Karpas-422 (cell line): ENCODE data around the gene ATP8B4. TPM values are rescaled to one million over a fixed set of nuclear protein-coding genes. Genes with fewer than 3 reads are reported as not detected.

Source experiments
- DNase-seq: peaks from one replicate; pipeline ENCODE4 v3.0.0-alpha.2; 2015
- H2AFZ ChIP-seq: fragments of 200-600 bp; sonication (generic); 2 replicates; pipeline ENCODE4 v1.6.1; 2014; ENCODE audit warnings: antibody characterized with exemption, low read length, mixed read lengths
- H3K27ac ChIP-seq: fragments of 200-600 bp; sonication (generic); 2 replicates; pipeline ENCODE4 v1.5.1; 2014; ENCODE audit warnings: mild to moderate bottlenecking, low read length, moderate library complexity
- H3K27me3 ChIP-seq: fragments of 200-600 bp; sonication (generic); 2 replicates; pipeline ENCODE4 v1.6.1; 2014; ENCODE audit warnings: low read length, mixed read lengths
- H3K36me3 ChIP-seq: fragments of 200-600 bp; sonication (generic); 2 replicates; pipeline ENCODE4 v1.6.1; 2014; ENCODE audit warnings: low read length, mixed read lengths; ENCODE audit not compliant: insufficient read depth
- H3K4me1 ChIP-seq: fragments of 200-600 bp; sonication (generic); 2 replicates; pipeline ENCODE4 v1.6.1; 2014; ENCODE audit warnings: mild to moderate bottlenecking, low read length, mixed read lengths
- H3K4me2 ChIP-seq: fragments of 200-600 bp; sonication (generic); 2 replicates; pipeline ENCODE4 v1.6.1; 2014; ENCODE audit warnings: low read length, low read depth, mild to moderate bottlenecking; ENCODE audit not compliant: poor library complexity, severe bottlenecking
- H3K4me3 ChIP-seq: fragments of 200-600 bp; sonication (generic); 2 replicates; pipeline ENCODE4 v1.5.1; 2014; ENCODE audit warnings: mild to moderate bottlenecking, antibody characterized with exemption, low read length, mixed read lengths
- H3K79me2 ChIP-seq: fragments of 200-600 bp; sonication (generic); 2 replicates; pipeline ENCODE4 v1.6.1; 2014; ENCODE audit warnings: mild to moderate bottlenecking, low read length, mixed read lengths
- H3K9ac ChIP-seq: fragments of 200-600 bp; sonication (generic); 2 replicates; pipeline ENCODE4 v1.6.0; 2014; ENCODE audit warnings: low read length
- H3K9me2 ChIP-seq: fragments of 200-600 bp; sonication (generic), shearing (Covaris generic); replicated peaks from 2 replicates; pipeline ENCODE4 v1.6.0; 2014; ENCODE audit warnings: mild to moderate bottlenecking, low read length, moderate library complexity; ENCODE audit not compliant: insufficient read depth
- H3K9me3 ChIP-seq: fragments of 300-700, 200-600 bp; sonication (generic); 2 replicates; pipeline ENCODE4 v1.6.1; 2014; ENCODE audit warnings: low read length, mixed read lengths
- H4K20me1 ChIP-seq: fragments of 200-600 bp; sonication (generic); 2 replicates; pipeline ENCODE4 v1.6.1; 2014; ENCODE audit warnings: mild to moderate bottlenecking, antibody characterized with exemption, low read length, low read depth; ENCODE audit not compliant: insufficient read depth
- total RNA-seq: library from RNA; depleted of rRNA; stranded (reverse); fragments of >200 nt; shearing (Covaris generic); gene quantifications from 2 replicates; pipeline ENCODE4 v1.2.3, GENCODE V29; 2014; ENCODE audit warnings: low replicate concordance

ATP8B4 gene
- total RNA-seq, 1 experiment from 2014 or later = not detected

DNA sequence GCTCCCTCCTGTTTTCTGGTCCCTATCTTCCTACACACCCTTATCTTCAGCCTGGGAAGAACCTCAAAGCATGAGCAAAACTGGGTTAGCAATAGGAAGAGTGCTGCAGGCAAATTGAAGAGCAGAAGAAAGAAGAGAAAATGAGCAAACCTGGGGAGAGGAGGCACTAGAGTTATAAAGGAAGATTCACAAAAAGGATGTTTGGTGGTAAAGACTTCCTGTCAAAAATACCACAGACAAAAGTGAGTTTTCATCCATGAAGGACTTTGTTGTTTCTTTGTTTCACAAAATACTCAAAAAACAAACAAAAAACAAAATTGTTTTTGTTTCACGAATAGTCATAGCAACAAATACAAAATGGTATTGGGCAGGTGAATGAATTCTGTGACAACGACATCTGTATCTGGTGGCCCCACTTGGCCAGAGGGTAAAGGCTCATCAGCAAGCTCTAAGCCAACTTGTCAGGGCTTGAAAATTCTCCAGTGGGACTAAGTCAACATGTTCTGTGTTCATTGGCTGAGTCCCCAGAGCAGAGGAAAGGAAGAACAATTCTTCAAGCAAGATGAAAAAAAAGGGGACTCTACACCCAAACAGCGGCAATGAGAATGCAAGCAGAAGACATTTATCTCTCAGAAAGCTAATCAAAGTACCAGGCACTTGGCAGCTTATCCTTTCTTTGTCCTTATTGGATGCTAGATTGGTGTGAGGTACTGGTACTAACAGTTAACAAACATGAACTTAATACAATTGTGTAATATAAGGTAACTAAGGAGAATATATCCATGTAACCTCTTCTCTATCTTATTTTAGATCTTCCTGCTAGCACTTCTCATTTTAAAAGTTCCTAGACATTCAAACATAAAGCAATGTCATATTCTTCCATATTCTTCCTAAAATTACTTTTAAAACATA lies 9.7 kb downstream of the ATP8B4 start:
- no peaks in the 10 kb centered on the region for H4K20me1 ChIP-seq
- no peak overlapping the region for H3K4me3 ChIP-seq
- no peak overlapping the region for H3K27ac ChIP-seq
- no peak overlapping the region for H2AFZ ChIP-seq
- H3K4me1 ChIP-seq = no peaks in the 10 kb centered on the region; the same call in 1 of the 2 replicates
- no peaks in the 10 kb centered on the region for H3K36me3 ChIP-seq
- no peaks in the 10 kb centered on the region for H3K27me3 ChIP-seq
- H3K9me3 ChIP-seq = no peaks in the 10 kb centered on the region
- DNase-seq = no peak
- no peaks in the 10 kb centered on the region for H3K9me2 ChIP-seq
- H3K4me2 ChIP-seq = no peak overlapping the region
- no peak overlapping the region for H3K9ac ChIP-seq
- no peaks in the 10 kb centered on the region for H3K79me2 ChIP-seq

DNA sequence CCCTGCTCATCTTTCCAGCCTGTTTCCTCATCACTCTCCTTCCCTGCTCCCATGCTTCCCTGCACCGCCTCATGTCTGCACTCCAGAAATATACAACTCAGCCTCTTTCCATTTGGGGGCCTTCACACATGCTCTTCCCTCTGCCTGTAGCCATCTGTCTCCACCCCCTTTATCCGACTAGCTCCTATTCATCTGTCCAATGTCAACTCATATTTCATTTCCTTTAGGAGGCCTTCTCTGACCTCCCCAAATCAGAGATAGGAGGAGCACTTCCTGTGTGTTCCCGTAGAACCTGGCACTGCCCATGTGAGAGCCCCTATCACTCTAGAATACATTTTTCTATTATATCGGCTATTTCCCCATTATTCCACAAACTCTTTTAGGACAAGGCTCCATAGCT lies 10.6 kb downstream of the ATP8B4 start:
- no peaks in the 10 kb centered on the region; the same call in 1 of the 2 replicates for H3K4me1 ChIP-seq
- H3K9me3 ChIP-seq = no peaks in the 10 kb centered on the region
- H3K4me3 ChIP-seq = no peak overlapping the region
- no peak for DNase-seq
- H3K27ac ChIP-seq = no peak overlapping the region
- H3K36me3 ChIP-seq = no peaks in the 10 kb centered on the region
- no peak overlapping the region for H3K9ac ChIP-seq
- no peaks in the 10 kb centered on the region for H3K79me2 ChIP-seq
- no peaks in the 10 kb centered on the region for H4K20me1 ChIP-seq
- H3K27me3 ChIP-seq = no peaks in the 10 kb centered on the region
- no peaks in the 10 kb centered on the region for H3K9me2 ChIP-seq
- H3K4me2 ChIP-seq = no peak overlapping the region
- no peak overlapping the region for H2AFZ ChIP-seq

DNA sequence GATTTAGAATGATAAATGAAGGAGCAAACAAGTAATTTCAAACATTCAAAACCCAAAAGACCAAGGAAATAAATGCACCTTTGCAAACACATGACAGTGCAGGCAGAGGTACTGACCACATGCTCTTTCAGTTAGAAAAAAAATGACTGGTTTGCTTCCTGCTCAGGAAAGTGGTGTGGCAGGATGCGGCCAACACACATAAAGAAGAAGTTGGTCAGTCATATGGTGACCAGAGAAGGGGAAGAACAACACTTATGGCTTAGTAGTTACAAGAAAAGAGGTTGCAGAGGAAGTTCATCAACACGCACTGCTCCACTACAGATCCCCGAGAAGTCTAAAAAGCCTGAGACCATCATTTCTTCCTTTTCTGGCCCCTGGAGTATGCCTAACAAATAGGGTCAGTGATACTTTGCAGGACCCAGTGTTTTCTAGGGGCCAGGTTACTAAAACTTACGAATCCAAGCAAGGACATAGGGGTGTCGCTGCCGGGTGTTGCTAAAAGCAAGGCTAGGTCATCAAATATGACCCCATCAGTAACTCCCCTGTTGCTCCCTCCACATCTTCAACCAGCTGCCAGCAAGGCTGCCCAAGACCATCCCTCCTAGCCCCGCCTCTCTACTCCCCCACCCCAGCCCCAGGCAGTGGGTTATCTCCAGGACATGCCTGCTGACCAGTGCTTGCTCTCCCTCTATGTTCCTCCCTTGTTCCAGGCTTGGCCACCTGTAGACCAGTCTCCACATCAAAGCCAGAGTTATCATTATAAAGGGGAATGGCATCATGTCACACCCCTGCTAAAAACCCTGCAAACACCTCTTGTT lies 11.2 kb downstream of the ATP8B4 start:
- Histone ChIP-seq H3K79me2 (no peaks in the 10 kb centered on the region), H3K4me2 (no peak overlapping the region), H3K4me3 (no peak overlapping the region), H4K20me1 (no peaks in the 10 kb centered on the region), H3K9me2 (no peaks in the 10 kb centered on the region), H3K9ac (no peak overlapping the region), H3K27ac (no peak overlapping the region), H3K27me3 (no peaks in the 10 kb centered on the region), H3K4me1 (no peaks in the 10 kb centered on the region), H3K9me3 (no peaks in the 10 kb centered on the region), H3K36me3 (no peaks in the 10 kb centered on the region), H2AFZ (no peak overlapping the region)
- no peak for DNase-seq

DNA sequence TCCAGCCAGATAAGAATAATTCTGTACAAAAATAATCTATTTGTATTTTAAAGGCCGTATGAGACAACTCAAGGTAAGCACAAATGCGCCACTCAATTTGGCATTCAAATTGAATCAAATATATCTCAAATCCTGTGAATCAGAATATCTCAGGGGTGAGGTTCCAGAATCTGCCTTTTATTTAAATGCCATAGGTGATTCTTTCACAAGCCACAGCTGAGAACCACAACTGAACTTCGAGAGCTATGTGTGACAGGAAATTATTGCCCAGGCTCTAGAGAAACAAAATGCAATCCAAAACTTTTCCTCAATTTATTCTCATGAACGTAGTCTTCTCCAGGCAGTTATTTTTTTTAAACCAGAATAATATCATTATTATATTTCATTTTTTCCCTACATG lies 11.9 kb downstream of the ATP8B4 start:
- no peaks in the 10 kb centered on the region for H3K36me3 ChIP-seq
- H2AFZ ChIP-seq = no peak overlapping the region
- H3K27ac ChIP-seq = no peak overlapping the region
- no peak overlapping the region for H3K9ac ChIP-seq
- H3K9me3 ChIP-seq = no peaks in the 10 kb centered on the region
- H3K4me2 ChIP-seq = no peak overlapping the region
- no peaks in the 10 kb centered on the region for H3K27me3 ChIP-seq
- no peaks in the 10 kb centered on the region for H4K20me1 ChIP-seq
- H3K4me1 ChIP-seq = no peaks in the 10 kb centered on the region
- H3K4me3 ChIP-seq = no peak overlapping the region
- DNase-seq = no peak
- H3K9me2 ChIP-seq = no peaks in the 10 kb centered on the region
- H3K79me2 ChIP-seq = no peaks in the 10 kb centered on the region

DNA sequence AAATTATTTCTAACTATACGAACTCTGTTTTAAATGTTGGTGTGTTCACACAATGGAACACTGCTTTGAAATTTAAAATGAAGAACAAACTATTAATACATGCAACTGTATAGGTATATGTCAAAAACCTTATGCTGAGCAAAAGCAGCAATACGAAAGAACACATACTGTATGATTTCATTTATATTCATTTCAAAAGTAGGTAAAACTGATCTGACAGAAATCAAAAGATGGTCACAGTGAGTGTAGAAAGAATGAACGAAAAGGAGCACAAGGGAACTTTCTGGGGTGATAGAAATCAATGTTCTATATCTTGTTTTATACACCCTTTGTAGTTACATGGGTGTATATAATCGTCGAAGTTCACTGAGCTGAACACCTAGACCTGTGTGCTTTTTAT lies 12.6 kb downstream of the ATP8B4 start:
- no peaks in the 10 kb centered on the region for H4K20me1 ChIP-seq
- H3K4me2 ChIP-seq = no peak overlapping the region
- no peak overlapping the region for H3K4me3 ChIP-seq
- no peak for DNase-seq
- no peaks in the 10 kb centered on the region for H3K36me3 ChIP-seq
- no peaks in the 10 kb centered on the region for H3K9me3 ChIP-seq
- no peaks in the 10 kb centered on the region for H3K79me2 ChIP-seq
- H3K9me2 ChIP-seq = no peaks in the 10 kb centered on the region
- no peaks in the 10 kb centered on the region for H3K4me1 ChIP-seq
- no peak overlapping the region for H3K9ac ChIP-seq
- H3K27ac ChIP-seq = no peak overlapping the region
- H2AFZ ChIP-seq = no peak overlapping the region
- no peaks in the 10 kb centered on the region for H3K27me3 ChIP-seq

DNA sequence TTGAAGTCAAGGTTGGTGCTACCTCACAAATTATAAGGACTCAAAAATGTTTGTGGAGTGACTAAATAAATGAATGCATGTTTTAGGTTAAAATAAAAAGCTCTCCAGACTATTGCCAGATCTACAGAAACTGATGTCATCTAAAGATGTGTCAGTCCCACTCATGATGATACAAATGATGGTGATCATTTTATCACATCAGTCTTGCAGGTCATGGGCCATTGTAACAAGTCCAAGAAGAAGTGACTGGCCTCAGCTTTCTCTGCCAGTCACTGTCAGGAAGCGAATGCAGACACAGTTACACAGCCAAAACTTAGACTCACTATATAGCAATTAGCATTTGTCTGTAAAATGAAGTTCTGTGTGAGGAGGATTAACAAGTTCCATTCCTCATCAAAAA lies 18.5 kb downstream of the ATP8B4 start:
- DNase-seq = no peak
- Histone ChIP-seq H3K4me1 (no peaks in the 10 kb centered on the region), H3K9me2 (no peaks in the 10 kb centered on the region), H3K79me2 (no peaks in the 10 kb centered on the region), H4K20me1 (no peaks in the 10 kb centered on the region), H3K36me3 (no peaks in the 10 kb centered on the region), H3K27me3 (no peaks in the 10 kb centered on the region), H2AFZ (no peak overlapping the region), H3K9ac (no peak overlapping the region), H3K27ac (no peak overlapping the region), H3K4me2 (no peak overlapping the region), H3K9me3 (no peaks in the 10 kb centered on the region), H3K4me3 (no peak overlapping the region)

DNA sequence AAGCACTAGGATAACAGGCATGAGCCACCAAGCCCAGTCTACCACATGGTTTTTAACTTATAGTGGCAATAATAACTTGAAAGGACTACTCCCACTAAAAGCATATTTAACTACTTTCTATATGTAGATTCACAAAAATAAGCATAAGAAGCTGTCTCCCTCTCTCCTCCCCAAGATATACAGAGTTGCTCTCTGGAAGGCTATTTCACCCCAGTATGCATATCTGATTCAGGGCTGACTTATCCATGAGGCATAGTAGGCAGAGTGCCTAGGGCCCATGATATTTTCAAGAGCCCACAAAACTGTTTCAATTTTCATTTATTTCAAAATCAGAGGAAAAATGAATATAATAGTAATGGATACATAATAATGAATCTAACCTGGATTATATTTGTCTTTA lies 20.5 kb downstream of the ATP8B4 start:
- Histone ChIP-seq H2AFZ (no peak overlapping the region), H3K36me3 (no peaks in the 10 kb centered on the region), H3K9ac (no peak overlapping the region), H3K9me2 (no peaks in the 10 kb centered on the region), H3K4me2 (no peak overlapping the region), H3K27ac (no peak overlapping the region), H4K20me1 (no peaks in the 10 kb centered on the region), H3K4me3 (no peak overlapping the region), H3K79me2 (no peaks in the 10 kb centered on the region), H3K27me3 (no peaks in the 10 kb centered on the region), H3K9me3 (no peaks in the 10 kb centered on the region), H3K4me1 (no peaks in the 10 kb centered on the region)
- DNase-seq = no peak
